HCT116 (cell line): ENCODE data around the gene CYP26B1. TPM values are rescaled to one million over a fixed set of nuclear protein-coding genes. Genes with fewer than 3 reads are reported as not detected.

Experiments used
- ATAC-seq: fragments of 200-7000 bp; cut with Tn5 transposase; 2 replicates; pipeline ENCODE4 v1.9.1; 2020; ENCODE audit warnings: mild to moderate bottlenecking, moderate library complexity
- BruUV-seq: library from RNA; stranded (reverse); fragments of 400-500 nt; replicated peaks from 2 replicates; lab custom pipeline; 2021; lab: Mats Ljungman, UMichigan
- CTCF ChIA-PET: fragments of 300-600 bp; sonication (Branson Sonifier 250); formaldehyde crosslinking; loops from one replicate; lab custom pipeline; 2021; ENCODE audit warnings: antibody characterized with exemption; lab: Charles Lee
- POLR2A ChIA-PET: fragments of 300-600, 350-600 bp; sonication (Branson Sonifier 250); formaldehyde crosslinking; loops from one replicate; lab custom pipeline; 2021; ENCODE audit warnings: antibody characterized with exemption; lab: Charles Lee
- RAD21 ChIA-PET, 2 experiments: fragments of 300-600 bp; sonication (Branson Sonifier 250); formaldehyde crosslinking; loops; one replicate each; lab custom pipeline; 2023; ENCODE audit warnings: low total read pairs in 2 of 2; ENCODE audit not compliant: uncharacterized antibody in 2 of 2, unreplicated experiment in 2 of 2, low non-redundant PET in 1 of 2; lab: Charles Lee
- DNase-seq: peaks from one replicate; pipeline ENCODE4 v3.0.0-alpha.2; 2010; ENCODE audit warnings: low read depth, low spot score
- H2AFZ ChIP-seq: fragments of 200-600 bp; shearing (Covaris generic), sonication (generic); 2 replicates; pipeline ENCODE4 v1.6.1; 2017; ENCODE audit warnings: low read depth, mixed run types, mixed read lengths, antibody characterized with exemption, low read length; ENCODE audit not compliant: poor library complexity, severe bottlenecking
- H3K27ac ChIP-seq: 2 replicates; pipeline ENCODE4 v1.5.1; 2012; ENCODE audit warnings: low read depth, low read length
- H3K27me3 ChIP-seq: fragments of 200-600 bp; sonication (generic); 2 replicates; pipeline ENCODE4 v1.6.1; 2016; ENCODE audit warnings: mixed run types, low read length, mixed read lengths; ENCODE audit not compliant: insufficient read depth
- H3K36me3 ChIP-seq, 2 experiments: fragments of 200-500 bp in 1 of 2; fragments of 200-600 bp in 1 of 2; sonication (Bioruptor generic) in 1 of 2; sonication (generic) in 1 of 2; 2 replicates each; pipeline versions ENCODE4 v1.5.1 to v1.6.1; 2014 to 2016; ENCODE audit warnings: low read length in 2 of 2, inconsistent platforms in 1 of 2, mixed read lengths in 1 of 2, mixed run types in 1 of 2; ENCODE audit not compliant: insufficient read depth in 2 of 2, control insufficient read depth in 1 of 2
- H3K4me1 ChIP-seq, 2 experiments: fragments of 200-600 bp in 1 of 2; sonication (generic) in 1 of 2; 2 replicates each; pipeline versions ENCODE4 v1.5.1 to v1.6.1; 2012 to 2017; ENCODE audit warnings: low read length in 2 of 2, inconsistent platforms in 1 of 2, mild to moderate bottlenecking in 1 of 2, mixed read lengths in 1 of 2, mixed run types in 1 of 2, moderate library complexity in 1 of 2; ENCODE audit not compliant: insufficient read depth in 2 of 2, control insufficient read depth in 1 of 2
- H3K4me2 ChIP-seq: fragments of 200-600 bp; sonication (generic); 2 replicates; pipeline ENCODE4 v1.6.1; 2017; ENCODE audit warnings: mixed run types, low read length, mixed read lengths
- H3K4me3 ChIP-seq, 2 experiments: fragments of 200-600 bp in 1 of 2; sonication (generic) in 1 of 2; replicated peaks in 1 of 2; 2 replicates each; pipeline ENCODE4 v1.5.1; 2011 to 2016; ENCODE audit warnings: low read length in 2 of 2, control low read depth in 1 of 2, low read depth in 1 of 2, mild to moderate bottlenecking in 1 of 2, mixed read lengths in 1 of 2, mixed run types in 1 of 2
- H3K79me2 ChIP-seq: fragments of 200-600 bp; sonication (generic); 2 replicates; pipeline ENCODE4 v1.6.1; 2017; ENCODE audit warnings: mild to moderate bottlenecking, mixed run types, low read length, moderate library complexity, mixed read lengths; ENCODE audit not compliant: insufficient read depth
- H3K9ac ChIP-seq: fragments of 200-600 bp; sonication (generic); 2 replicates; pipeline ENCODE4 v1.6.1; 2016; ENCODE audit warnings: low read length, mixed read lengths
- H3K9me2 ChIP-seq: fragments of 200-600 bp; sonication (generic), shearing (Covaris generic); 2 replicates; pipeline ENCODE4 v1.6.1; 2017; ENCODE audit warnings: mixed run types, mild to moderate bottlenecking, moderate library complexity; ENCODE audit not compliant: insufficient read depth
- H3K9me3 ChIP-seq, 2 experiments: fragments of 200-500 bp in 1 of 2; fragments of 200-600 bp in 1 of 2; sonication (Bioruptor generic) in 1 of 2; sonication (generic) in 1 of 2; 2 replicates each; pipeline ENCODE4 v1.6.1; 2014 to 2017; ENCODE audit warnings: low read length in 2 of 2, mixed read lengths in 2 of 2, inconsistent platforms in 1 of 2, low read depth in 1 of 2, mild to moderate bottlenecking in 1 of 2, mixed run types in 1 of 2, moderate library complexity in 1 of 2; ENCODE audit not compliant: control insufficient read depth in 1 of 2, insufficient read depth in 1 of 2
- H4K20me1 ChIP-seq: fragments of 200-600 bp; sonication (generic), shearing (Covaris generic); 2 replicates; pipeline ENCODE4 v1.6.1; 2017; ENCODE audit warnings: mixed run types, mild to moderate bottlenecking, moderate library complexity; ENCODE audit not compliant: insufficient read depth
- CEBPB ChIP-seq: IDR thresholded peaks from 2 replicates; pipeline ENCODE4 v1.6.1; 2012; ENCODE audit warnings: low read depth
- EGR1 ChIP-seq: IDR thresholded peaks from 2 replicates; pipeline ENCODE4 v1.6.1; 2012; ENCODE audit warnings: low read depth
- ELF1 ChIP-seq: IDR thresholded peaks from 2 replicates; pipeline ENCODE4 v1.6.1; 2012; ENCODE audit warnings: low read depth, borderline replicate concordance
- EZH2 ChIP-seq: fragments of 200-600 bp; sonication (generic); IDR thresholded peaks from 2 replicates; pipeline ENCODE4 v1.6.1; 2017; ENCODE audit warnings: antibody characterized with exemption, mixed run types
- EZH2phosphoT487 ChIP-seq: fragments of 200-600 bp; IDR thresholded peaks from 2 replicates; pipeline ENCODE4 v1.6.1; 2018; ENCODE audit warnings: antibody characterized with exemption, borderline replicate concordance
- FOSL1 ChIP-seq: IDR thresholded peaks from 2 replicates; pipeline ENCODE4 v1.6.1; 2012; ENCODE audit warnings: low read depth
- POLR2A ChIP-seq: IDR thresholded peaks from 2 replicates; pipeline ENCODE4 v1.7.0; 2011; ENCODE audit warnings: borderline replicate concordance; ENCODE audit not compliant: insufficient read depth, insufficient read length; ENCODE audit errors: extremely low read depth
- POLR2AphosphoS5 ChIP-seq: IDR thresholded peaks from 2 replicates; pipeline ENCODE4 v1.6.1; 2011; ENCODE audit warnings: mild to moderate bottlenecking, low read depth, low read length, moderate library complexity
- RAD21 ChIP-seq: IDR thresholded peaks from 2 replicates; pipeline ENCODE4 v1.6.1; 2012; ENCODE audit warnings: low read depth, mild to moderate bottlenecking
- SIN3A ChIP-seq: IDR thresholded peaks from 2 replicates; pipeline ENCODE4 v1.6.1; 2012; ENCODE audit warnings: low read depth
- SP1 ChIP-seq: IDR thresholded peaks from 2 replicates; pipeline ENCODE4 v1.6.1; 2012; ENCODE audit warnings: low read depth
- SRF ChIP-seq: IDR thresholded peaks from 2 replicates; pipeline ENCODE4 v1.6.1; 2012; ENCODE audit warnings: low read depth
- TCF7L2 ChIP-seq: IDR thresholded peaks from 2 replicates; pipeline ENCODE4 v1.7.0; 2011; ENCODE audit warnings: borderline replicate concordance, inconsistent platforms; ENCODE audit not compliant: insufficient read depth, insufficient read length; ENCODE audit errors: extremely low read depth
- YY1 ChIP-seq: IDR thresholded peaks from 2 replicates; pipeline ENCODE4 v1.6.1; 2011; ENCODE audit warnings: low read length, low read depth, moderate library complexity, mild to moderate bottlenecking; ENCODE audit not compliant: insufficient replicate concordance; ENCODE audit errors: extremely low read depth
- ZFX ChIP-seq: fragments of 450-650 bp; IDR thresholded peaks from 2 replicates; pipeline ENCODE4 v1.6.1; 2017
- intact Hi-C: fragments of 100-400 bp; cut with micrococcal nuclease; formaldehyde crosslinking; loops from 2 replicates; pipeline ENCODE4 v1.10.0; 2022
- total RNA-seq: library from RNA; stranded (reverse); gene quantifications from one replicate; pipeline ENCODE4 v1.2.1, GENCODE V29; 2021; ENCODE audit not compliant: unreplicated experiment
- TF ChIP-seq, protein P1 (sequence below): IDR thresholded peaks from 2 replicates; pipeline ENCODE4 v1.6.1; 2012
- TF ChIP-seq, protein P2 (sequence below): IDR thresholded peaks from 2 replicates; pipeline ENCODE4 v1.6.1; 2012; ENCODE audit warnings: low read depth
- TF ChIP-seq, protein P3 (sequence below): IDR thresholded peaks from 2 replicates; pipeline ENCODE4 v1.6.1; 2012
- TF ChIP-seq, protein P4 (sequence below), 3 experiments: fragments of 200-600 bp in 1 of 3; sonication (generic) in 1 of 3; IDR thresholded peaks in 2 of 3; conservative IDR thresholded peaks in 1 of 3; 2 replicates each; pipeline ENCODE4 v1.5.1; 2012 to 2017; ENCODE audit warnings: low read depth in 2 of 3, low read length in 2 of 3, antibody characterized with exemption in 1 of 3, borderline replicate concordance in 1 of 3, control low read depth in 1 of 3, mild to moderate bottlenecking in 1 of 3, mixed read lengths in 1 of 3, mixed run types in 1 of 3, moderate library complexity in 1 of 3; ENCODE audit not compliant: insufficient read depth in 1 of 3

Gene CYP26B1
- total RNA-seq, 1 experiment from 2014 or later: 21.1 TPM

DNA sequence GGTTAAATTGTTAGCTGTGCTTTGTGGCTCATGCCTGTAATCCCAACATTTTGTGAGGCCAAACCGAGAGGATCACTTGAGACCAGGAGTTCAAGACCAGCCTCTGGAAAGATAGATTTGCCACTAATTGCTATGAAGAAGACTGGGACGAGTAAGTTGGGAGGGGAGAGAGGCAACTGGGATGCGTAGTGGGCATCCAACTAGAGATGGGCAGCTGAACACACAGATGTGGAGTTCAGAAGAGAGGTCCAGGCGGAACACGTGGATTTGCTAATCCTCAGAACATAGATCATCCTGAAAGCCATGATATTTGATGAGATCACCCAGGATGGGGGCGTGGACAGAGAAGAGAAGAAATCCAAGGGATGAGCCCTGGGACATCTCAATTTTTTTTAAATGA is 48.7 kb downstream of the CYP26B1 start (continued):
- TF ChIP-seq, protein P1, sequence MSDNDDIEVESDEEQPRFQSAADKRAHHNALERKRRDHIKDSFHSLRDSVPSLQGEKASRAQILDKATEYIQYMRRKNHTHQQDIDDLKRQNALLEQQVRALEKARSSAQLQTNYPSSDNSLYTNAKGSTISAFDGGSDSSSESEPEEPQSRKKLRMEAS: no peak
- TF ChIP-seq POLR2A: no peak
- TF ChIP-seq EGR1: no peak
- TF ChIP-seq YY1: no peak
- no peak for TF ChIP-seq TCF7L2
- TF ChIP-seq SRF: no peak

DNA sequence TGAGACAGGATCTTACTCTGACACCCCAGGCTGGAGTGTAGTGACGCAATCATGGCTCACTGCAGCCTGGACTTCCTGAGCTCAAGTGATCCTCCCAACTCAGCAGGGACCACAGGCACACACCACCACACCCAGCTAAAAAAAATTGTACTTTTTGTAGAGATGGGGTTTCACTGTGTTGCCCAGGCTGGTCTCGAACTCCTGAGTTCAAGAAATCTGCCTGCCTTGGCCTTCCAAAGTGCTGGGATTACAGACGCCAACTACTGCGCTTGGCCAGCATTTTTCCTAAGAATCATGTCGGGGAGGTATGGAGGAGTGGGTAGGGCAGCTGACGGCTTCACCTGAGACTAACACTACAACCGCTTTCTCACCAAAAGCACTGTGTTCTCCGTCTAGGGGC is 50.4 kb downstream of the CYP26B1 start:
- DNase-seq (no peak), ATAC-seq (no peak)
- POLR2A ChIA-PET: no interaction called here
- H3K4me3 ChIP-seq: no peak overlapping the region
- no peaks in the 10 kb centered on the region for H3K27me3 ChIP-seq
- no peak overlapping the region for H3K9ac ChIP-seq
- H2AFZ ChIP-seq: no peak overlapping the region
- no peaks in the 10 kb centered on the region for H4K20me1 ChIP-seq
- RAD21 ChIA-PET: no interaction called here
- no peak overlapping the region for H3K4me2 ChIP-seq
- H3K9me2 ChIP-seq: no peaks in the 10 kb centered on the region
- intact Hi-C loops: no loop called here
- CTCF ChIA-PET: interaction anchor here (0.5 kb wide), 1 partner anchor 9 kb away, joined by 3 read pairs; no protein-coding TSS in a partner anchor
- no peaks in the 10 kb centered on the region for H3K36me3 ChIP-seq
- no TSS peak for BruUV-seq
- H3K4me1 ChIP-seq: peaks cover 0 to 2% of the 10 kb centered on the region in 2 experiments; a peak in 1 of 4 replicates
- H3K27ac ChIP-seq: no peak overlapping the region
- H3K9me3 ChIP-seq: no peaks in the 10 kb centered on the region
- H3K79me2 ChIP-seq: no peaks in the 10 kb centered on the region
- TF ChIP-seq CEBPB: no peak
- no peak for TF ChIP-seq EZH2
- TF ChIP-seq, protein P2, sequence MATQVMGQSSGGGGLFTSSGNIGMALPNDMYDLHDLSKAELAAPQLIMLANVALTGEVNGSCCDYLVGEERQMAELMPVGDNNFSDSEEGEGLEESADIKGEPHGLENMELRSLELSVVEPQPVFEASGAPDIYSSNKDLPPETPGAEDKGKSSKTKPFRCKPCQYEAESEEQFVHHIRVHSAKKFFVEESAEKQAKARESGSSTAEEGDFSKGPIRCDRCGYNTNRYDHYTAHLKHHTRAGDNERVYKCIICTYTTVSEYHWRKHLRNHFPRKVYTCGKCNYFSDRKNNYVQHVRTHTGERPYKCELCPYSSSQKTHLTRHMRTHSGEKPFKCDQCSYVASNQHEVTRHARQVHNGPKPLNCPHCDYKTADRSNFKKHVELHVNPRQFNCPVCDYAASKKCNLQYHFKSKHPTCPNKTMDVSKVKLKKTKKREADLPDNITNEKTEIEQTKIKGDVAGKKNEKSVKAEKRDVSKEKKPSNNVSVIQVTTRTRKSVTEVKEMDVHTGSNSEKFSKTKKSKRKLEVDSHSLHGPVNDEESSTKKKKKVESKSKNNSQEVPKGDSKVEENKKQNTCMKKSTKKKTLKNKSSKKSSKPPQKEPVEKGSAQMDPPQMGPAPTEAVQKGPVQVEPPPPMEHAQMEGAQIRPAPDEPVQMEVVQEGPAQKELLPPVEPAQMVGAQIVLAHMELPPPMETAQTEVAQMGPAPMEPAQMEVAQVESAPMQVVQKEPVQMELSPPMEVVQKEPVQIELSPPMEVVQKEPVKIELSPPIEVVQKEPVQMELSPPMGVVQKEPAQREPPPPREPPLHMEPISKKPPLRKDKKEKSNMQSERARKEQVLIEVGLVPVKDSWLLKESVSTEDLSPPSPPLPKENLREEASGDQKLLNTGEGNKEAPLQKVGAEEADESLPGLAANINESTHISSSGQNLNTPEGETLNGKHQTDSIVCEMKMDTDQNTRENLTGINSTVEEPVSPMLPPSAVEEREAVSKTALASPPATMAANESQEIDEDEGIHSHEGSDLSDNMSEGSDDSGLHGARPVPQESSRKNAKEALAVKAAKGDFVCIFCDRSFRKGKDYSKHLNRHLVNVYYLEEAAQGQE: no peak
- no peak for TF ChIP-seq FOSL1
- no peak for TF ChIP-seq SP1
- no peak for TF ChIP-seq SIN3A
- TF ChIP-seq, protein P3, sequence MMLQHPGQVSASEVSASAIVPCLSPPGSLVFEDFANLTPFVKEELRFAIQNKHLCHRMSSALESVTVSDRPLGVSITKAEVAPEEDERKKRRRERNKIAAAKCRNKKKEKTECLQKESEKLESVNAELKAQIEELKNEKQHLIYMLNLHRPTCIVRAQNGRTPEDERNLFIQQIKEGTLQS: no peak
- TF ChIP-seq ELF1: no peak
- TF ChIP-seq, protein P1: no peak
- TF ChIP-seq POLR2A: no peak
- TF ChIP-seq, protein P4, sequence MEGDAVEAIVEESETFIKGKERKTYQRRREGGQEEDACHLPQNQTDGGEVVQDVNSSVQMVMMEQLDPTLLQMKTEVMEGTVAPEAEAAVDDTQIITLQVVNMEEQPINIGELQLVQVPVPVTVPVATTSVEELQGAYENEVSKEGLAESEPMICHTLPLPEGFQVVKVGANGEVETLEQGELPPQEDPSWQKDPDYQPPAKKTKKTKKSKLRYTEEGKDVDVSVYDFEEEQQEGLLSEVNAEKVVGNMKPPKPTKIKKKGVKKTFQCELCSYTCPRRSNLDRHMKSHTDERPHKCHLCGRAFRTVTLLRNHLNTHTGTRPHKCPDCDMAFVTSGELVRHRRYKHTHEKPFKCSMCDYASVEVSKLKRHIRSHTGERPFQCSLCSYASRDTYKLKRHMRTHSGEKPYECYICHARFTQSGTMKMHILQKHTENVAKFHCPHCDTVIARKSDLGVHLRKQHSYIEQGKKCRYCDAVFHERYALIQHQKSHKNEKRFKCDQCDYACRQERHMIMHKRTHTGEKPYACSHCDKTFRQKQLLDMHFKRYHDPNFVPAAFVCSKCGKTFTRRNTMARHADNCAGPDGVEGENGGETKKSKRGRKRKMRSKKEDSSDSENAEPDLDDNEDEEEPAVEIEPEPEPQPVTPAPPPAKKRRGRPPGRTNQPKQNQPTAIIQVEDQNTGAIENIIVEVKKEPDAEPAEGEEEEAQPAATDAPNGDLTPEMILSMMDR (IDR thresholded peaks at IDR 0.05 in 2 of 3, conservative IDR thresholded peaks at IDR 0.05 in 1 of 3; ENCODE audit: borderline replicate concordance in 1 of 3, insufficient read depth in 1 of 3, low read depth in 2 of 3, low read length in 2 of 3): no peak
- no peak for TF ChIP-seq POLR2AphosphoS5
- no peak for TF ChIP-seq ZFX
- TF ChIP-seq TCF7L2: no peak
- no peak for TF ChIP-seq RAD21
- TF ChIP-seq SRF: no peak
- no peak for TF ChIP-seq YY1
- TF ChIP-seq EZH2phosphoT487: no peak
- no peak for TF ChIP-seq EGR1
